ENCODE results near the gene CLDN6.

GRCh38 chr16:3038256-3038655 is 20.3 kb upstream of the CLDN6 start:
- TF ChIP-seq, protein P1, sequence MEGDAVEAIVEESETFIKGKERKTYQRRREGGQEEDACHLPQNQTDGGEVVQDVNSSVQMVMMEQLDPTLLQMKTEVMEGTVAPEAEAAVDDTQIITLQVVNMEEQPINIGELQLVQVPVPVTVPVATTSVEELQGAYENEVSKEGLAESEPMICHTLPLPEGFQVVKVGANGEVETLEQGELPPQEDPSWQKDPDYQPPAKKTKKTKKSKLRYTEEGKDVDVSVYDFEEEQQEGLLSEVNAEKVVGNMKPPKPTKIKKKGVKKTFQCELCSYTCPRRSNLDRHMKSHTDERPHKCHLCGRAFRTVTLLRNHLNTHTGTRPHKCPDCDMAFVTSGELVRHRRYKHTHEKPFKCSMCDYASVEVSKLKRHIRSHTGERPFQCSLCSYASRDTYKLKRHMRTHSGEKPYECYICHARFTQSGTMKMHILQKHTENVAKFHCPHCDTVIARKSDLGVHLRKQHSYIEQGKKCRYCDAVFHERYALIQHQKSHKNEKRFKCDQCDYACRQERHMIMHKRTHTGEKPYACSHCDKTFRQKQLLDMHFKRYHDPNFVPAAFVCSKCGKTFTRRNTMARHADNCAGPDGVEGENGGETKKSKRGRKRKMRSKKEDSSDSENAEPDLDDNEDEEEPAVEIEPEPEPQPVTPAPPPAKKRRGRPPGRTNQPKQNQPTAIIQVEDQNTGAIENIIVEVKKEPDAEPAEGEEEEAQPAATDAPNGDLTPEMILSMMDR (IDR thresholded peaks at IDR 0.05), result no peak
- no peak for TF ChIP-seq ZFX (IDR thresholded peaks at IDR 0.05; ENCODE audit: borderline replicate concordance)

All from 22Rv1 (cell line).